ENCODE measurements around the gene P2RY13.

GRCh38 chr3:151305060-151305774 lies 24.1 kb downstream of the P2RY13 start:
- TF ChIP-seq CTCF (IDR thresholded peaks at IDR 0.05) (no peak), POLR2A (IDR thresholded peaks at IDR 0.05) (no peak)

All from heart left ventricle (tissue), 13 donors.